T-helper 9 cell (primary cell): Measurements from ENCODE around the gene ANAPC10.
"Not testable (repeated sequence)": the region's sequence is repeated elsewhere in the genome, so short reads cannot be mapped to it uniquely, and the experiment has no call there.

Experiments used
- DNase-seq: peaks from one replicate; pipeline ENCODE4 v3.0.0-alpha.2; 2020

ANAPC10 gene

GRCh38 chr4:145069361-145069760, 28.6 kb downstream of the ANAPC10 start:
- DNase-seq: no peak

DNA sequence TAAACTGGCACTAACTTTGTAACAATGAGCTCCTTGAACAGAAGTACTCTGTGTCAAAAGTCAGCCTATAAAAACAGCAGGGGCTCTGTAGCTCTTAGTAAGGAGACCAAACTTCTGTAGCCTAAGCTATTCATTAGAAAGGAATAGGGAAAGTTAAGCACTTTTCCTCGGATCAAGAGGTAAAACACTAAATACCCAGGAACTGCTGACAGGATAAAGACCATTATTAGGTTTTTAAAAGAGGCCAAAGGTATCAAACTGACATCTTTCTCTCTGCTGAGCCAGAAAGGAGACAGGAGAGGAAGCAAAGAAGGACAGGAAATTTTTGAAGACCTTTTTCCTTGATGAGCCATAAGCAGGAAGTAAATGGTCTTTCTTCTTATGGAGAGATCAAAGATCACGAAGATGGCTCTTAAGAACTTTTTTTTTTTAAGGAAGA, 31.9 kb downstream of the ANAPC10 start:
- DNase-seq: no peak

- DNase-seq: no peak
Measured at GRCh38 chr4:145061318-145061920, 36.6 kb downstream of the ANAPC10 start.

GRCh38 chr4:145058256-145058655, 39.7 kb downstream of the ANAPC10 start:
- DNase-seq: no peak

GRCh38 chr4:145056325-145057130, 41.5 kb downstream of the ANAPC10 start:
- DNase-seq: no peak

DNA sequence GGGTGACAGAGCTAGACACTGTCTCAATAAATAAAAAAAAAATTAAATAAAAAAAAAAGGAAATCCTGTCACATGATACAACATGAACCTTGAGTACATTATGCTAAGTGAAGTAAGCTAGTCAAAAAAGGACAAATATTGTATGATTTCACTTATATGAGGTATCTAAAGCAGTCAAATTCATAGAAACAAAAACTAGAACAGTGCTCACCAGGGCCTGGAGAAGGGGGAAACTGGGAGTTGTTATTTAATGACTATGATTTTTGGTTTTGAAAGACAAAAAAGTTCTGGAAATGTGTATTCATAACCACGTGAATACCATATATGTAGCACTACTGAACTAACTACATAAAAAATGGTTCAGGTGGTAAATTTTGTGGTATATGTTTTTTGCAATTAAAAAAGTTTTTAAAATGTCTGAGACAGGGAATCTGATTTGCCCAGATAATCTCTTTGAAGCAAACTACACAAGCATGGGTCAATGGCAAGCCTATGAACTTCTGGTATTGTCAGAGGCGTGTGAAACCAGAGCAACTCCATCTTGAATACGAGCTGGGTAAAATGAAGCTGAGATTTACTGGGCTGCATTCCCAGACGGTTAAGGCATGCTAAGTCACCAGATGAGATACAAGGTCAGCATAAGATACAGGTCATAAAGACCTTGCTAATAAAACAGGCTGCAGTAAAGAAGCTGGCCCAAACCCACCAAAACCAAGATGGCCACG, 42.3 kb downstream of the ANAPC10 start:
- DNase-seq: no peak

DNA sequence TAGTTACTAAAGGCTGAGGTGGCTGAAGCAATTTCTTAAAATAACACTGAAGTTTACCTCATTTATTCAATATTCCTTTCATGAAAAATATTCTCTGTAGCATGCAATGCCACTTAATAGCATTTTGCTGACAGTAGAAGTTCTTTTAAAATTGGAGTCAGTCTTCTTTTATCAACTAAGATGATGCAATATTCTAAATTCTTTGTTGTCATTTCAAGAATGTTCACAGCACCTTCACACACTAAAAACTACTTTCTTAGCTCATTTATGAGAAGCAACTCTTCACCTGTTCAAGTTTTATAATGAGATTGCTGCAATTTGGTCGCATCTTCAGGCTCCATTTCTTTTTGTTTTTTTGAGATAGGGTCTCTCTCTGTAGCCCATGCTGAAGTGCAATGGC, 48.8 kb downstream of the ANAPC10 start:
- no peak for DNase-seq

DNA sequence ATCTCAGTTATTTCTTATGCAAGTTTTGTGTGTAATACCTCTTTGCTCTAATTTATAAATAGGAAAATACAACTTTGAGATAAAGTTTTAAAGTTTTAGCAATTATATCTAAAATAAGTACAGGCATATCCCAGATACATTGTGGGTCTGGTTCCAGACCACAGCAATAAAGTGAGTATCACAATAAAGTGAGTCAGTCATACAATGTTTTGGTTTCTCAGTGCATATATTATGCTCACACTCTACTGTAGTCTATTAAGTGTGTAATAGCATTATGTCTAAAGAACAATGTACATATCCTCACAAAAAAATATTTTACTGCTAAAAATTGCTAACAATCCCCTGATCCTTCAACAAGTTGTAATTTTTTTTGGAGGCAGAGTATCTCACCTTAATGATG, 49.2 kb downstream of the ANAPC10 start:
- DNase-seq: no peak

DNA sequence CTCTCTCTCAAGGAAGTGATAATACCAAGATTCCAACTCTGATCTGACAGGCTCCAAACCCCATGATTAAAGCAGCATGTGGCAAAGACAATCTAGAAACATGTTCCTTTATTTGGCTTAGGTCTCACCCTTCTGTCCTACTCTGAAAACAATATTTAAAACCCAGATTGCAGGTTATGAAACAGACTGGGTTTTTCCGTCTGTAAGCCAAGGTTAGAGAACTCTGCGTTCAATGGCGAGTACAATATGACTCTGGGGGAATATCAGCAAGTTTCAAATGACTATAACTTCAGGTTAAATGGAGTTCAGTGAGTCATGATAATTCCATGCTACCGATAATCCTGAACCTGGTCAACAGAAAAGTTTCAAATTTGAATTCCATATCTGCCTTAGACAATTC, 50.8 kb downstream of the ANAPC10 start:
- DNase-seq: no peak

GRCh38 chr4:145045180-145045579, 52.8 kb downstream of the ANAPC10 start:
- no peak for DNase-seq

GRCh38 chr4:145044341-145044740, 53.7 kb downstream of the ANAPC10 start:
- DNase-seq: no peak

GRCh38 chr4:145043306-145043705, 54.7 kb downstream of the ANAPC10 start:
- DNase-seq: no peak

- no peak for DNase-seq
Measured at GRCh38 chr4:145042601-145043285, 55.3 kb downstream of the ANAPC10 start.

DNA sequence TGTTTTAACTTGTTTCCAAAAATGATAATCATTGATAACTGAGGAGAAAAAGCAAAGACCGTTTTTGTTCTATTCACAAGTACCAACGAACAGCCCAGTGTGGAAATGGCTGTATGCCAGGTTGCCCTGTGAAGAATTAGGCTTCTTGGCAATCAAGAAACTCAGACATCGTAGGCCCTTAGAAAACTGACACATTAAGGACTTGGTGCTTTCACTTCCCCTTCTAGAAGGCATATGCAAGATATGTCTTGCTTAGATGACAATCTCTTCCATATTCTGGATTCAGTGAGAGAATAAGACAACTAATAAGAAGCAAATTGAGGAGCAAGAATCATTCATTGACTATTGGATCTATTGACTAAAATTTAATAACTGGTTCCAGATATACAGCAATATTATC, 56.6 kb downstream of the ANAPC10 start:
- no peak for DNase-seq

- DNase-seq: no peak
Measured at GRCh38 chr4:145035494-145036136, 62.4 kb downstream of the ANAPC10 start.

DNA sequence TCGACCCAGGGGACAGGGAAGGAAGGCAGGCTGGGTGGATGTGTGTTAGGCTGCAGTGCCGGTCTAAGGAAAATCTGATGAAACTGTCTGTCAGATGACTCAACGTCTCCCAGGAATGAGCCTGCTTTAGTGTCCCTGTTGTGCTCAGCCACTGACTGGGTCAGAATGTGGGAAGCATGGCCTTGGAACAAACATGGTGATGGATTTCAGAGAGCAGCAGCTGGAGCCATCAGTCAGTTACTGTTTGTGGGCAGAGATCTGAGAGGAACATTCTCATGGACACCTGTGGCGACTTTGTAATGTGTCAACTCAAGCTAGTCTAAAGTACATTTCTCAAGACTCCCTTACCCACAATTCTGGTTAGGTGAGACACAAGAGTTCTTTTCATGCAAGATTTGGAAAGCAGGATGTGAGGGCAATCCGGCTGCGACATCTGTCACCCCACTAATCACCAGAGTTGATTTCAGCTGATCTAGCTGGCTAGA, 63.2 kb downstream of the ANAPC10 start:
- DNase-seq: no peak

GRCh38 chr4:145019346-145019745, 78.7 kb downstream of the ANAPC10 start:
- no peak for DNase-seq

DNA sequence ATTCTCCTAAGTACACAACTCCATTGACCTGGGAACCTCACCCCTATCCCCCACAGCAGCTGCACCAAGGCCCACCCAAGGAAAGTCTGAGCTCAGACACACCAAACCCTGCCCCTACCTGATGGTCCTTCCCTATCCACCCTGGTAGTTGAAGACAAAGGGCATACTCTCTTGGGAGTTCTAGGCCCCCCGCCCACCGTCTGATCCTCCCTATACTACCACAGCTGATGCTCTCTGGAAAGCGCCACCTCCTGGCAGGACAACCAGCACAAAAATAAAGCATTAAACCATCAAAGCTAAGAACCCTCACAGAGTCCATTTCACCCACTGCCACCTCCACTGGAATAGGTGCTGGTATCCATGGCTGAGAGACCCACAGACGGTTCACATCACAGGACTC, 83.6 kb downstream of the ANAPC10 start:
- DNase-seq: no peak

- no peak for DNase-seq
Measured at GRCh38 chr4:145012841-145013240, 85.2 kb downstream of the ANAPC10 start.

- DNase-seq: no peak
Measured at GRCh38 chr4:145011636-145012035, 86.4 kb downstream of the ANAPC10 start.

DNA sequence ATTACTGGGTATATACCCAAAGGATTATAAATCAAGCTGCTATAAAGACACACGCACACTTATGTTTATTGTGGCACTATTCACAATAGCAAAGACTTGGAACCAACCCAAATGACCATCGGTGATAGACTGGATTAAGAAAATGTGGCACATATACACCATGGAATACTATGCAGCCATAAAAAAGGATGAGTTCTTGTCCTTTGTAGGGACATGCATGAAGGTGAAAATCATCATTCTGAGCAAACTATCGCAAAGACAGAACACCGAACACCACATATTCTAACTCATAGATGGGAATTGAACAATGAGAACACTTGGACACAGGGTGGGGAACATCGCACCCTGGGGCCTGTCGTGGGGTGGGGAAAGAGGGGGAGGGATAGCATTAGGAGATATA, 87.7 kb downstream of the ANAPC10 start:
- DNase-seq: not testable (repeated sequence)

GRCh38 chr4:145003675-145004074, 94.3 kb downstream of the ANAPC10 start:
- no peak for DNase-seq

- DNase-seq: no peak
Measured at GRCh38 chr4:145001635-145002034, 96.4 kb downstream of the ANAPC10 start.
